HCT116 (cell line): ENCODE measurements around the gene CYLC2. TPM values are rescaled to one million over a fixed set of nuclear protein-coding genes. Genes with fewer than 3 reads are reported as not detected.

Experiments
- ATAC-seq: fragments of 200-7000 bp; cut with Tn5 transposase; 2 replicates; pipeline ENCODE4 v1.9.1; 2020; ENCODE audit warnings: mild to moderate bottlenecking, moderate library complexity
- Bru-seq: library from RNA; stranded (reverse); fragments of 400-500 nt; gene quantifications from one replicate; lab custom pipeline; 2021; lab: Mats Ljungman, UMichigan
- BruChase-seq, 2 experiments: library from RNA; stranded (reverse); fragments of 400-500 nt; gene quantifications; one replicate each; lab custom pipeline; 2021; lab: Mats Ljungman, UMichigan
- BruUV-seq: library from RNA; stranded (reverse); fragments of 400-500 nt; replicated peaks from 2 replicates; lab custom pipeline; 2021; lab: Mats Ljungman, UMichigan
- CTCF ChIA-PET: fragments of 300-600 bp; sonication (Branson Sonifier 250); formaldehyde crosslinking; loops from one replicate; lab custom pipeline; 2021; ENCODE audit warnings: antibody characterized with exemption; lab: Charles Lee
- POLR2A ChIA-PET: fragments of 300-600, 350-600 bp; sonication (Branson Sonifier 250); formaldehyde crosslinking; loops from one replicate; lab custom pipeline; 2021; ENCODE audit warnings: antibody characterized with exemption; lab: Charles Lee
- RAD21 ChIA-PET, 2 experiments: fragments of 300-600 bp; sonication (Branson Sonifier 250); formaldehyde crosslinking; loops; one replicate each; lab custom pipeline; 2023; ENCODE audit warnings: low total read pairs in 2 of 2; ENCODE audit not compliant: uncharacterized antibody in 2 of 2, unreplicated experiment in 2 of 2, low non-redundant PET in 1 of 2; lab: Charles Lee
- DNase-seq: peaks from one replicate; pipeline ENCODE4 v3.0.0-alpha.2; 2010; ENCODE audit warnings: low read depth, low spot score
- H2AFZ ChIP-seq: fragments of 200-600 bp; shearing (Covaris generic), sonication (generic); 2 replicates; pipeline ENCODE4 v1.6.1; 2017; ENCODE audit warnings: low read depth, mixed run types, mixed read lengths, antibody characterized with exemption, low read length; ENCODE audit not compliant: poor library complexity, severe bottlenecking
- H3K27ac ChIP-seq: 2 replicates; pipeline ENCODE4 v1.5.1; 2012; ENCODE audit warnings: low read depth, low read length
- H3K27me3 ChIP-seq: fragments of 200-600 bp; sonication (generic); 2 replicates; pipeline ENCODE4 v1.6.1; 2016; ENCODE audit warnings: mixed run types, low read length, mixed read lengths; ENCODE audit not compliant: insufficient read depth
- H3K36me3 ChIP-seq, 2 experiments: fragments of 200-500 bp in 1 of 2; fragments of 200-600 bp in 1 of 2; sonication (Bioruptor generic) in 1 of 2; sonication (generic) in 1 of 2; 2 replicates each; pipeline versions ENCODE4 v1.5.1 to v1.6.1; 2014 to 2016; ENCODE audit warnings: low read length in 2 of 2, inconsistent platforms in 1 of 2, mixed read lengths in 1 of 2, mixed run types in 1 of 2; ENCODE audit not compliant: insufficient read depth in 2 of 2, control insufficient read depth in 1 of 2
- H3K4me1 ChIP-seq, 2 experiments: fragments of 200-600 bp in 1 of 2; sonication (generic) in 1 of 2; 2 replicates each; pipeline versions ENCODE4 v1.5.1 to v1.6.1; 2012 to 2017; ENCODE audit warnings: low read length in 2 of 2, inconsistent platforms in 1 of 2, mild to moderate bottlenecking in 1 of 2, mixed read lengths in 1 of 2, mixed run types in 1 of 2, moderate library complexity in 1 of 2; ENCODE audit not compliant: insufficient read depth in 2 of 2, control insufficient read depth in 1 of 2
- H3K4me2 ChIP-seq: fragments of 200-600 bp; sonication (generic); 2 replicates; pipeline ENCODE4 v1.6.1; 2017; ENCODE audit warnings: mixed run types, low read length, mixed read lengths
- H3K4me3 ChIP-seq, 2 experiments: fragments of 200-600 bp in 1 of 2; sonication (generic) in 1 of 2; replicated peaks in 1 of 2; 2 replicates each; pipeline ENCODE4 v1.5.1; 2011 to 2016; ENCODE audit warnings: low read length in 2 of 2, control low read depth in 1 of 2, low read depth in 1 of 2, mild to moderate bottlenecking in 1 of 2, mixed read lengths in 1 of 2, mixed run types in 1 of 2
- H3K79me2 ChIP-seq: fragments of 200-600 bp; sonication (generic); 2 replicates; pipeline ENCODE4 v1.6.1; 2017; ENCODE audit warnings: mild to moderate bottlenecking, mixed run types, low read length, moderate library complexity, mixed read lengths; ENCODE audit not compliant: insufficient read depth
- H3K9ac ChIP-seq: fragments of 200-600 bp; sonication (generic); 2 replicates; pipeline ENCODE4 v1.6.1; 2016; ENCODE audit warnings: low read length, mixed read lengths
- H3K9me2 ChIP-seq: fragments of 200-600 bp; sonication (generic), shearing (Covaris generic); 2 replicates; pipeline ENCODE4 v1.6.1; 2017; ENCODE audit warnings: mixed run types, mild to moderate bottlenecking, moderate library complexity; ENCODE audit not compliant: insufficient read depth
- H3K9me3 ChIP-seq, 2 experiments: fragments of 200-500 bp in 1 of 2; fragments of 200-600 bp in 1 of 2; sonication (Bioruptor generic) in 1 of 2; sonication (generic) in 1 of 2; 2 replicates each; pipeline ENCODE4 v1.6.1; 2014 to 2017; ENCODE audit warnings: low read length in 2 of 2, mixed read lengths in 2 of 2, inconsistent platforms in 1 of 2, low read depth in 1 of 2, mild to moderate bottlenecking in 1 of 2, mixed run types in 1 of 2, moderate library complexity in 1 of 2; ENCODE audit not compliant: control insufficient read depth in 1 of 2, insufficient read depth in 1 of 2
- H4K20me1 ChIP-seq: fragments of 200-600 bp; sonication (generic), shearing (Covaris generic); 2 replicates; pipeline ENCODE4 v1.6.1; 2017; ENCODE audit warnings: mixed run types, mild to moderate bottlenecking, moderate library complexity; ENCODE audit not compliant: insufficient read depth
- ATF3 ChIP-seq: IDR thresholded peaks from 2 replicates; pipeline ENCODE4 v1.6.1; 2012
- CBX3 ChIP-seq: IDR thresholded peaks from 2 replicates; pipeline ENCODE4 v1.6.1; 2012; ENCODE audit warnings: low read depth
- CEBPB ChIP-seq: IDR thresholded peaks from 2 replicates; pipeline ENCODE4 v1.6.1; 2012; ENCODE audit warnings: low read depth
- CTCF ChIP-seq, 3 experiments: fragments of 200-600 bp in 1 of 3; sonication (generic) in 1 of 3; IDR thresholded peaks in 2 of 3; conservative IDR thresholded peaks in 1 of 3; 2 replicates each; pipeline ENCODE4 v1.5.1; 2012 to 2017; ENCODE audit warnings: low read depth in 2 of 3, low read length in 2 of 3, antibody characterized with exemption in 1 of 3, borderline replicate concordance in 1 of 3, control low read depth in 1 of 3, mild to moderate bottlenecking in 1 of 3, mixed read lengths in 1 of 3, mixed run types in 1 of 3, moderate library complexity in 1 of 3; ENCODE audit not compliant: insufficient read depth in 1 of 3
- ELF1 ChIP-seq: IDR thresholded peaks from 2 replicates; pipeline ENCODE4 v1.6.1; 2012; ENCODE audit warnings: low read depth, borderline replicate concordance
- EZH2 ChIP-seq: fragments of 200-600 bp; sonication (generic); IDR thresholded peaks from 2 replicates; pipeline ENCODE4 v1.6.1; 2017; ENCODE audit warnings: antibody characterized with exemption, mixed run types
- FOSL1 ChIP-seq: IDR thresholded peaks from 2 replicates; pipeline ENCODE4 v1.6.1; 2012; ENCODE audit warnings: low read depth
- JUND ChIP-seq: IDR thresholded peaks from 2 replicates; pipeline ENCODE4 v1.6.1; 2012
- MAX ChIP-seq: IDR thresholded peaks from 2 replicates; pipeline ENCODE4 v1.6.1; 2012
- POLR2A ChIP-seq: IDR thresholded peaks from 2 replicates; pipeline ENCODE4 v1.7.0; 2011; ENCODE audit warnings: borderline replicate concordance; ENCODE audit not compliant: insufficient read depth, insufficient read length; ENCODE audit errors: extremely low read depth
- POLR2AphosphoS5 ChIP-seq: IDR thresholded peaks from 2 replicates; pipeline ENCODE4 v1.6.1; 2011; ENCODE audit warnings: mild to moderate bottlenecking, low read depth, low read length, moderate library complexity
- RAD21 ChIP-seq: IDR thresholded peaks from 2 replicates; pipeline ENCODE4 v1.6.1; 2012; ENCODE audit warnings: low read depth, mild to moderate bottlenecking
- SP1 ChIP-seq: IDR thresholded peaks from 2 replicates; pipeline ENCODE4 v1.6.1; 2012; ENCODE audit warnings: low read depth
- TCF7L2 ChIP-seq: IDR thresholded peaks from 2 replicates; pipeline ENCODE4 v1.7.0; 2011; ENCODE audit warnings: borderline replicate concordance, inconsistent platforms; ENCODE audit not compliant: insufficient read depth, insufficient read length; ENCODE audit errors: extremely low read depth
- YY1 ChIP-seq: IDR thresholded peaks from 2 replicates; pipeline ENCODE4 v1.6.1; 2011; ENCODE audit warnings: low read length, low read depth, moderate library complexity, mild to moderate bottlenecking; ENCODE audit not compliant: insufficient replicate concordance; ENCODE audit errors: extremely low read depth
- ZBTB33 ChIP-seq: IDR thresholded peaks from 2 replicates; pipeline ENCODE4 v1.6.1; 2011; ENCODE audit warnings: mild to moderate bottlenecking, low read length, moderate library complexity; ENCODE audit not compliant: insufficient replicate concordance; ENCODE audit errors: extremely low read depth
- ZNF274 ChIP-seq: fragments of 200-500 bp; sonication (Bioruptor generic); IDR thresholded peaks from 2 replicates; pipeline ENCODE4 v1.6.1; 2014; ENCODE audit warnings: mild to moderate bottlenecking, low read depth, low read length, inconsistent platforms
- intact Hi-C: fragments of 100-400 bp; cut with micrococcal nuclease; formaldehyde crosslinking; loops from 2 replicates; pipeline ENCODE4 v1.10.0; 2022
- long read RNA-seq: library from polyadenylated mRNA; unstranded; transcript quantifications from one replicate; pipeline ENCODE4 v2.0.0, GENCODE V29; 2021; ENCODE audit not compliant: unreplicated experiment
- polyA plus RNA-seq: library from polyadenylated mRNA; unstranded; fragments of >200 nt; gene quantifications from 2 replicates; pipeline ENCODE4 v1.2.1, GENCODE V29; 2012; ENCODE audit warnings: missing spikeins
- total RNA-seq: library from RNA; stranded (reverse); gene quantifications from one replicate; pipeline ENCODE4 v1.2.1, GENCODE V29; 2021; ENCODE audit not compliant: unreplicated experiment

The CYLC2 gene
- not detected for total RNA-seq
- polyA plus RNA-seq: not detected in 2 replicates
- Bru-seq, nascent RNA: not detected
- BruChase-seq, experiment 1, labeled RNA remaining after a 6-hour chase: not detected
- not detected for BruChase-seq, experiment 2, labeled RNA remaining after a 2-hour chase
- long read RNA-seq: 0 reads

GRCh38 chr9:102995033-102995432 lies at the start of gene CYLC2:
Gene CYLC2, plus strand, starts transcription at chr9:102995333. Its CDS starts 48 bp downstream, at chr9:102995381.
- Histone ChIP-seq H3K36me3 (no peaks in the 10 kb centered on the region), H2AFZ (no peak within 1 kb of the TSS), H3K4me3 (no peak within 1 kb of the TSS), H3K27ac (no peak within 1 kb of the TSS), H4K20me1 (no peaks in the 10 kb centered on the region), H3K4me1 (no peaks in the 10 kb centered on the region), H3K79me2 (no peaks in the 10 kb centered on the region), H3K27me3 (no peaks in the 10 kb centered on the region), H3K9me2 (no peaks in the 10 kb centered on the region), H3K9ac (no peak within 1 kb of the TSS), H3K4me2 (no peak within 1 kb of the TSS), H3K9me3 (peaks cover 5 to 6% of the 10 kb centered on the region in 2 experiments; a peak in 2 of 4 replicates)
- no TSS peak for BruUV-seq
- intact Hi-C loops: no loop called here
- ChIA-PET POLR2A (no interaction called here), CTCF (no interaction called here), RAD21 (no interaction called here)
- ATAC-seq: no peak
- no peak for TF ChIP-seq JUND
- no peak for TF ChIP-seq CBX3
- no peak for TF ChIP-seq MAX
- no peak for TF ChIP-seq ZBTB33
- TF ChIP-seq POLR2A: no peak
- no peak for TF ChIP-seq CTCF (IDR thresholded peaks at IDR 0.05 in 2 of 3, conservative IDR thresholded peaks at IDR 0.05 in 1 of 3; ENCODE audit: borderline replicate concordance in 1 of 3, insufficient read depth in 1 of 3, low read depth in 2 of 3, low read length in 2 of 3)
- TF ChIP-seq ZNF274: no peak
- no peak for TF ChIP-seq SP1
- no peak for TF ChIP-seq EZH2
- no peak for TF ChIP-seq ELF1
- no peak for TF ChIP-seq POLR2AphosphoS5
- TF ChIP-seq CEBPB: no peak
- TF ChIP-seq RAD21: no peak
- no peak for TF ChIP-seq TCF7L2
- TF ChIP-seq FOSL1: no peak
- TF ChIP-seq ATF3: no peak
- TF ChIP-seq YY1: no peak
- no peak for DNase-seq
